Urothelium cell line (cell line): ENCODE data around the gene SATL1.
A peak's percentile ranks its signal among the peaks of the same experiment; 100 is the strongest.
"Not testable (repeated sequence)": the region's sequence is repeated elsewhere in the genome, so short reads cannot be mapped to it uniquely, and the experiment has no call there.

Source experiments
- DNase-seq: peaks from one replicate; pipeline ENCODE4 v3.0.0; 2011; ENCODE audit warnings: low spot score, mixed read lengths
- FAIRE-seq: peaks from 2 replicates; lab custom pipeline; 2011; peaks lifted over from hg19 to GRCh38; lab: Jason Lieb, UNC

The SATL1 gene, protein sequence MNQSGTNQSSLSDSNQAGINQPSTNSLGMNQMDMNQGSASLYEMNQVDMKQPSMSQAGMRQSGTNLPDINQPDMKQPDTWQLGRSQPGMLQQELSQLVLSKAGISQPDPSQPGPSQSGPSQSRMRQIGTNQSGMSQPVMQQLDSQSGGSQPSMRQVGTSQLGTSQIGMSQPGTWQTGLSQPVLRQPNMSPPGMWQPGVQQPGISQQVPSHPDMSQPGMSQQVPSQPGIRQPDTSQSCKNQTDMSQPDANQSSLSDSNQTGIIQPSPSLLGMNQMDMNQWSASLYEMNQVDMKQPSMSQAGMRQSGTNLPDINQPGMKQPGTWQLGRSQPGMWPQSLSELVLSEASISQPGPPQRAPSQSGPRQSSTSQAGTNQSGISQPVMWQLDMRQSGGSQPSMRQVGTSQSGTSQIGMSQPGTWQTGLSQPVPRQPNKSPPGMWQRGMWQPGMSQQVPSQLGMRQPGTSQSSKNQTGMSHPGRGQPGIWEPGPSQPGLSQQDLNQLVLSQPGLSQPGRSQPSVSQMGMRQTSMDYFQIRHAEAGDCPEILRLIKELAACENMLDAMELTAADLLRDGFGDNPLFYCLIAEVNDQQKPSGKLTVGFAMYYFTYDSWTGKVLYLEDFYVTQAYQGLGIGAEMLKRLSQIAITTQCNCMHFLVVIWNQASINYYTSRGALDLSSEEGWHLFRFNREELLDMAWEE

DNA sequence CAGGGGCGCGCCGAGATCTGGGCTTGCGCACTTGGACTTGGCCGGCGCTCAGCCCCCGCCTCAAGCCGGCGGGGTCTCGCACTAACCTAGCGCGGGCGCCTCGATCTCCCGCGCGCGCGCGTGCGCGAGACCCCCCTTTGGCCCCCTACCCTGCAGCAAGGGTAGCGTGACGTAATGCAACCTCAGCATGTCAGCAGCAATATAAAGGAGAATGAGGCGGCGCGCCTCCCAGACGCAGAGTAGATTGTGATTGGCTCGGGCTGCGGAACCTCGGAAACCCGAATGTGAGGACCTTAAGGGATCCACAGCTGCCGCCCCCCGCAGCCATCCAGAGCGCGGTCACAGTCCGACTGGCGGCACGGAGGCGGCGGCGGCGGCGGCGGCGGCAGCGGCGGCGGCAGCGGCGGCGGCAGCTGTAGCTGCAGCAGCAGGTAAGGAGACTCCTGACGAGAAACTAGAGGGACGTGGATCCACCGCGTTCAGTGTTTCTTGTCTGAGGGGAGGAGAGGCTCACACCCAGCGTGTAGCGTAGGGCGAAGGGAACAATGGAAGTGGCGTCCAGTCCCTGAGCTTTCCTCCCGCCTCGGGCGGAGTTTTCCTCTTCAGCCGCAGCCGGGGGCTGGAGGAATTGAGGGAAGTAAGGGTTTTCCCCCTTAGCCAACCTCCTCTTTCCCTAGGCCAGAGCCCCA lies at the start of gene SATL1, which contains the start of gene ZNF711:
Gene SATL1 (minus strand): TSS at position 19 of the 689 bp plus-strand sequence. CDS start 134,811 bp downstream, outside the sequence.
Gene ZNF711 (plus strand): TSS at position 231 of the 689 bp plus-strand sequence. CDS start 3,582 bp downstream, outside the sequence.
- DNase-seq (peak; percentile 60), FAIRE-seq (no peak)

GRCh38 chrX:85288992-85289723 lies 45.6 kb upstream of the SATL1 start:
- FAIRE-seq (no peak), DNase-seq (peak; percentile 2)

- not testable (repeated sequence) for FAIRE-seq, DNase-seq
Observed at GRCh38 chrX:85285286-85285685, 41.7 kb upstream of the SATL1 start.

DNA sequence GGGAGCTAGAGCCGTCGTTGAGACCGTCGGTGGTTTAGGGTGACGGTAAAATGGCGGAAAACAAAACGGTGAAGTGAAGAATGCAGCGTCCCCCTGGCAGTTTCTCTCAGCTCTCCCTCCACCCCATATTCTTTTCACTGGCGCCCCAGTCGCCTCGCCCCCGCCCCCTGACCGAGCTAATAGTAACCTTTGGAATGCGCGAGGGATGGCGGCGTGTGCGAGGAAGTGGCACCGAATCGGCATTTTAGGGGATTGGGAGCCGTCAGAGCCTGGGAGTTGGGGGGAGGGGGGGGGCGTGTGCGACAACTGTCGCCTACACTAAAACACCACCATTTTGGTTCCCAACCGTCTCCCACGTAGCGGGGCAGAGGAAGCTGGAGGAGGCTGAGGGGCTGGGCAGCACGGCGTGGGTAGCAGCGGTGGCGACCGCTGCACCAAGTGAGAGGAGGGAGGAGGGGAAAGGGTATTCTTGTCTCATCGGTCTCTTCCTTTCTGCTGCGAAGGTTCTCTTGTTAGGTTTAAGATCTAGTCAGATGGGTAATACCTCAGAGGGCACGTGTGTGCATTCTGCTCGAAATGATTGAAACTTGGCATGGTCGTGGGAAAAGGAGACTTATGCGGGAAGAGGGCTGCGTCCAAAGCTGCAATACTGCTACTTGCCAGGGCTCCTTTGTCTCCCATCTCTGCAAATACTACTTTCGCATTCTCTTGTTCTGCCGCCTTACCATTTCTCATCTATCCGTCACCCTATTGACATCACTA lies 1.1 kb upstream of the SATL1 start:
- DNase-seq (peak; percentile 18), FAIRE-seq (no peak)

- DNase-seq, result peak; percentile 4
- no peak for FAIRE-seq
Observed at GRCh38 chrX:85243155-85243554, 424 bp downstream of the SATL1 start.

DNA sequence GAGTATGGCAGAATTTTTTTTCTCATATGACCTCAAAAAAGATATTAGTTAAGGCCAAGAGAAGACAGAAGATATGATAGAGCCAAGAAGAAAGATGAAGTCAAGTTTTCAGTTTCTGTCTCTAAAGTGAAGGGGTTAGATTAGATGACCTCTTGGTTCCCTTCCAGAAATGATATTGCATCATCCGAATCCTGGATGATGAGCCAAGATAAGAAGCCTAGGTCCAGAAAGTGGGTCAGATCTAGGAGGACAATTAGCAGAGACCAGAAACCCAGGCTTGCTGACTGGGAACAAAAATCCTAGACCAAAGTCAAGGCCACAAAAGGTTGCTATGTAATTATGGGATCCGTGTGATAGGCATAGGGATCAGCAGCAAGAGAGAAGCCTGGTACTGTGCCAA lies 20.2 kb downstream of the SATL1 start:
- no peak for DNase-seq
- FAIRE-seq, result no peak

DNA sequence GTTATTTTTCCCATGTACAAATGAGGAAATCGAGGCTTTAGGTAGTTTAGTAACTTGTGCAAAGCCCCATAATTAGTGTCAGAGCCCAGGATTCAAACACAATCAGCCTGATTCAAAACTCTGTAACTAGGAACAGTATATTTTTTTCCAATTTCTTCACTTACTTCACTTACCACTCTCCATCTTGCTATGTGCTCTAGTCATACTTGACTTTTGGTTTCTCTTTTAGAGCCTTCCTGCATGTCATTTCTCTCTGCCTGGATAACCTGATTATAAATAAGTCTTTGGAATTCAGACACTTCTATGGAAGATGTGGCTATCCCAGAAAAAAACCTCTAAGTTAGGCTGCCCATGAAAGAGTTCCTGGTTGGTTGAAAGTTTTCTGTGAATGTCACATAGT lies 22.2 kb downstream of the SATL1 start:
- FAIRE-seq (no peak), DNase-seq (no peak)

DNA sequence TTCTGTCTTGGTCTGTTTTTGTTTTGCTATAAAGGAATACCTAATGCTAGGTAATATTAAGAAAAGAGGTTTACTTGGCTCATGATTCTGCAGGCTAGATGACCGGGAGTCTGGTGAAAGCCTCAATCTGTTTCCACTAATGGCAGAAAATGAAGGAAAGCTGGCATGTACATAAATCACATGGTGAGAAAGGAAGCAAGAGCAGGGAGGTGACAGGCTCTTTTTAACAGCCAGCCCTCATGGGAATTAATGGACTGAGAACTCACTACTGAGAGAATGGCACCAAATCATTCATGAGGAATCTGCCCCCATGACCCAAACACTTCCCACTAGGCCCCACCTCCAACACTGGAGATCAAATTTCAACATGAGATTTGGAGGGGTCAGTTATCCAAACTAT lies 27.6 kb downstream of the SATL1 start:
- FAIRE-seq (no peak), DNase-seq (no peak)

DNA sequence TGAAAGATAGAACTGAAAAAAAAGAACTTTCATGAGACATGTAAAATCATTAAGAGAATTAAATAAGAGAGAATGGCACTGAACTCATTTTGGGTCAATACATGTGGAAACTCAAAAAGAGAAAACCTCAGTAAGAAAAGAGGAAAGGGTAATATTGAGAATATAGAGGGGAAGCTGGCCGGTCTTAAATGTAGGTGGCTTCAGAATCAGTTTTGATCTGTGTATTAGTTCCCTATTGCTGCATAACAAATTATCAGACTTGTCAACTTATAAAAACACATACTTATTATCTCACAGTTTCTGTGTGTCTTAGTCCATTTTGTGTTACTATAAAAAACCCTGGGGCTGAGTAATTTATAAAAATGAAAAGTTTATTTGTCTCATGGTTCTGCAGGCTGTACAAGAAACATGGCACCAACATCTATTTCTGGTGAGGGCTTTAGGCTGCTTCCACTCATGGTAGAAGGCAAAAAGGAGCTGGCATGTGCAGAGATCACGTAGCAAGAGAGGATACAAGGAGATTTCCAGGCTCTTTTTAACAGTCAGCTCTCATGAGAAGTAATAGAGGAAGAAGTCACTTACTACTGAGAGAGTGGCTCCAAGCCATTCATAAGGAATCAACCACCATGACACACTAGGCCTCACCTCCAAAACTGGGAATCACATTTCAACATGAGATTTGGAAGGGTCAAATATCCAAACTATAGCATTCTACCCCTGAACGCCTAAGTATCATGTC lies 29.6 kb downstream of the SATL1 start:
- DNase-seq, result no peak
- no peak for FAIRE-seq

- no peak for DNase-seq
- no peak for FAIRE-seq
Observed at GRCh38 chrX:85203461-85203970, 40.1 kb downstream of the SATL1 start.

DNA sequence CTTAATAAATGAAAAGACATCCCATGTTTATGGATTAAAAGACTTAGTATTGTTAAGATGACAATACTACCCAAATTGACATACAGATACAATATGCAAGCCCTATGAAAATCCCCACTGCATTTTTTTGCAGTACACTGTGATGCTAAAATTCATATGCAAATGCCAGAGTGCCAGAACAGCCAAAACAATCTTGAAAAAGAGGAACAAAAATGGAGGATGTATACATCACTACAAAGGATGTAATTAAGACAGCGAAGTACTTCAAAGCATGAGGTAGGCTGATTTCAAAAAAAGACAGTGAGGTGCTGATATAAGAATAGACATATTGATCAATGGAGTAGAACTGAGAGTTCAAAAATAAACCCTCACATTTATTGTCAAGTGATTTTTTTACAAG lies 47.3 kb downstream of the SATL1 start:
- DNase-seq (no peak), FAIRE-seq (no peak)

- no peak for FAIRE-seq
- DNase-seq, result no peak
Observed at GRCh38 chrX:85159644-85160043, 83.9 kb downstream of the SATL1 start.

DNA sequence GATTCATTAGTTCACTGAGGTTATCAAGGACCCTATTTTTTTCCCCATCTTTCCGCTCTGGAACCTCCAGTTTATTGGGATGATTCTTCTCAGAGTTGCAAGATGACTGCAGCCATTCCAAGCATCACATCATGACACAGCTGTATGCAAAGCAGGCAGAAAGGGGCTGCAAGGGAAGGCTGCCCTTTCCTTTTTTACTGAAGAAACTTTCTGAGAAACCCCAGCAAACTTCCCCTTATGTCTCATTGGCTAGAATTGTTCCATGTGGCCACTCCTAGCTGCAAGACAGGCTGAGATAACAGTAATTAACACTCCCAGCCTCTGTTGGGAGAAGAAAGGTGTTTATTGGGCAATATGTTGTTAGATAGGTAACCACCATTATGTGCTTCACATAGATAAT lies 102.6 kb downstream of the SATL1 start:
- DNase-seq (no peak), FAIRE-seq (no peak)

DNA sequence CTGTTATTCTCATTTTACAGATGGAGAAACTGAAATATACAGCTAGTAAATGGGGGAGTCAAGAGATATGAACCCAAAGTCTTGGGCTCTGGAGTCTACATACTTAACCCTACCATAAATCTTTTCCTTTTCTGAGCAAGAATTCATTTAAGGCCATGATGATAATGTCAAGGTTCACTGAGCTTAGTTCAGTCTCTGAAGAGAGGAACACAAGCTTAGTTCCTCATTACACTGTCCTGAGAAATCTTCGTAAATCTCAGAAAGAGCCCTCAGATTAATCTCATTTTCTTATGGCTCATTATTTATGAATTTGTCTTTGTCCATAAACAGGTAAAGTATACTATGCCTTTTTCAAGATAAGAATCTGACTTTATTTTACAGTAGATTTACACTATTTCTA lies 104.2 kb downstream of the SATL1 start:
- DNase-seq, result no peak
- FAIRE-seq, result no peak

GRCh38 chrX:85136409-85136808 lies 107.2 kb downstream of the SATL1 start:
- FAIRE-seq (no peak), DNase-seq (no peak)

DNA sequence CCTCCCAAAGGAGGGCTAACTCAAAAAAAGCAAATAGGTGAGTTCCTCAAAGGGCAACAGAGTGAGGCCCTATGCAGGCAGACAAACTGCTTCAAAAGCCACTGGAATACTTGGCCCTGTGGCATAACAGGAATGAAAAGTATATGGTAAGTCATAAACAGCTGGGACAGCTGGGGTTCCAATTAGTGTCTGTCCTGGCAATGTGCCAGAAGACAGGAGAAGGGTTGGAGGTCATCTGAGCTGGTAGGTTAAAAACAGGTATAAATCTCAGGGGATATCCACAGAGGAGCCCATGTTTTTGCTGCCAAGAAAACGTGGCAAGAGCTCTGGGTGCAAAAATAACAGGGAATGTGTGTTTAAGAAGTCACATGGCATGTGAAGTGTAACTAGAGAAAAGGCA lies 128.3 kb downstream of the SATL1 start:
- DNase-seq (no peak), FAIRE-seq (no peak)

DNA sequence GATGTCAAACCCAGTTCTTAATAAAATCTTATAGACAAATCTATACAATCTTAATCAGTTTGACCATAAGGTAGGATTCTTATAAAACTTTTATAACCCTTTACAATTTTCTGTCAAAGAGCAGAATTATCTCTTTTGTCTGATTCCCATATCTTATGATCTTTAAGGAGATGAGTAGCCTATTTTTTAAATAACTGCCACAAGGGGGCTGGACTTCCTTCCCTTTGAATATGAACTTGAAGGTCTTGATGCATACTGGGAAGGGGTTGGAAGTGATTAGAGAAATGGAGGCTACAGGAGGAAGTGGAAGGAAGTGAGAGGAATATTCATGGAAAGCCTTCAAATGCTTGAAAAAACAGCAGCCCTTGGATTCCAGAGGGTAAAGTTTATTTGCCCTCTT lies 128.8 kb downstream of the SATL1 start:
- FAIRE-seq, result no peak
- no peak for DNase-seq

DNA sequence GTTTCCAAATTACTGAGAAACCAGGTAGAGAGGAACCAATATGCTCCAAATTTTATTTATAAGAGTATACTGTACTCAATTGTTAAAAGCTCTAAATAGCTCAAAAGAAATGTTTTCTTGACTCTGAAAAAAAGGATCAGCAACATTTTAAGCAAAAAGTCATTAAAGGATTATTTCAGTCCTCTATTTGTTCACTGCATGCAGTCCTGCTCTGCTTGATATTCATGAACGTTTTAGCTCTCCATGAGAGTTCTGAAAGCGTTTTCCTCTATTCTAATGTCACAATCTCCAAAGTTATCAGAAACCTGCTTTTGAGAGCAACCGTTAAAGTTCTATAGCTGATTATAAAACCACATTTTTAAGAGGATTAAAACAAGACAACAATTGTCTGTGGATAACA lies 129.4 kb downstream of the SATL1 start:
- FAIRE-seq (no peak), DNase-seq (no peak)

- no peak for FAIRE-seq
- DNase-seq, result no peak
Observed at GRCh38 chrX:85113746-85114145, 129.8 kb downstream of the SATL1 start.
